Measurements from ENCODE around the gene NCOA5. TPM values are rescaled to one million over a fixed set of nuclear protein-coding genes. Genes with fewer than 3 reads are reported as not detected.

The NCOA5 gene
- total RNA-seq, 1 donor from 2014 or later: 58.7 TPM

GRCh38 chr20:46022411-46023147 lies 67.2 kb downstream of the NCOA5 start:
- H3K27me3 Mint-ChIP-seq: peaks cover 63% of the 10 kb centered on the region
- peak; percentile 69 for TF ChIP-seq CTCF (IDR thresholded peaks at IDR 0.05; ENCODE audit: unreplicated experiment)
- no peaks in the 10 kb centered on the region for H3K36me3 Mint-ChIP-seq (ENCODE audit: insufficient read depth)
- DNase-seq (ENCODE audit: low spot score, unreplicated experiment): peak; percentile 58
- no peaks in the 10 kb centered on the region for H3K9me3 Mint-ChIP-seq (ENCODE audit: low read depth)
- peaks cover 6% of the 10 kb centered on the region for H3K4me1 Mint-ChIP-seq (ENCODE audit: low read depth)
- peak overlapping the region; percentile 73 for H3K4me3 Mint-ChIP-seq (ENCODE audit: low read depth)
- no peak overlapping the region for H3K27ac Mint-ChIP-seq

DNA sequence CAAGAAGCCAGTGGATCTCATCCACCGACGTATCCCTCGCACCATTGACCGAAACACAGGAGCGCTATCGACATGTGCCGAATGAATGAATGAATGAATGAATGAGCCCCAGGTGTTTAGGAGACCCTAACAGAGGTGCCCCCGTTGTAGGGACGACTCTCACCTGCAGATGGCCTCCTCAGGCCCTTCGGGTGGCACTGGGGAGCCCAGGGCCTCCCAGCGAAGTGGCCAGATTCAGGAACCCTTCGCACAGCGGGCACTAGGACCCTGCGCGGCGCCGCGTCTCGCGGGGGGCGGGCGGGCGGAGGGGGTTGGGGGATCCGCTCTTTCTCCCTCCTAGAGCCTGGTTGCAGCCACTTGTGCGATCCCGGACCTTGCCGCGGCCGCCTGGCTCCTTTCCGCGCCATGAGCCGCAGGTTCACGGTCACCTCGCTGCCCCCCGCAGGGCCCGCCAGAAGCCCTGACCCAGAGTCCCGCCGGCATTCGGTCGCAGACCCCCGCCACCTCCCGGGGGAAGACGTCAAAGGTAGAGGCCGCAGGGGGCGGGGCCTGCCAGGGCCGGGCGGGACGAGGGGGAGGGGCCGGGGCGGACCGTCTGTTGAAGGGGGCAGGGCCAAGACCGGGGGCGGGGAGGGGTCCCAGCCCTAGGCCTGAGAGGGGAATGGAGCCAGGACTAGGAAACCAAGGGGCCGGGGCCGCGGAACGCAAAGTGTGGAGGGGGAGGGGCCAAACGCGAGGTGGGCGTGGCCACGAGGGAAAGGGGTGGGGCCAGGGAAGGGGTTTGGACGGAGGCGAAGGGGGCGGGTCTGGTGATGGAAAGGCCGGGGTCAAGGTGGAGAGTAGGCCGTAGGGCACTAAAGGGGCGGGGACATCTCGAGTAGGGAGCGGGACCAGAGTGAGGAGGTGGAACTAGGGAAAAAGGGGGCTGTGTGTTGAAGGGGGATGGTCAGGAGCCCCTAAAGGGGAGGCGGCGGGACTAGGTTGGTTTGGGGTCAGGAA lies 68.1 kb downstream of the NCOA5 start:
- peak; percentile 69 for DNase-seq (ENCODE audit: low spot score, unreplicated experiment)
- Mint-ChIP-seq H3K4me1 (ENCODE audit: low read depth) (peaks cover 6% of the 10 kb centered on the region), H3K4me3 (ENCODE audit: low read depth) (peak overlapping the region; percentile 79), H3K27me3 (peaks cover 59% of the 10 kb centered on the region), H3K27ac (no peak overlapping the region), H3K36me3 (ENCODE audit: insufficient read depth) (no peaks in the 10 kb centered on the region), H3K9me3 (ENCODE audit: low read depth) (no peaks in the 10 kb centered on the region)
- TF ChIP-seq CTCF (IDR thresholded peaks at IDR 0.05; ENCODE audit: unreplicated experiment): peak; percentile 20

DNA sequence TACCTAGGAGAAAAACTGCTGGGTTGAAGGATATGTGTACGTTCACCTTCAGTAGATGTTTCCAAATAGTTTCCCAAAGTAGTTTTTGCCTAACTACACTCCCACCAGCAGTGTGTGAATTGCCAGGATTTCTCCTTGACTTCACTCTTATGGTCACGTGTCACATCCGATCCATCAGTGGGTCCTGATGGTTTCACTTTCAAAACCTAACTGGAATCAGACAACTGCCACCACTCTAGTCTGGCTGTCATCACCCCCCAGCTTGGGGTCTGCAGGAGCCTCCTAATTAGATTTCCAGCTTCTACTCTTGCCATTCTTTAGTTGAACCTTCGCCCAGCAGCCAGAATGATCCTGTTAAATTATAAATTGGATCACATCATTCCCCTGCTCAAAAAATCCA lies 69.2 kb downstream of the NCOA5 start:
- TF ChIP-seq CTCF (IDR thresholded peaks at IDR 0.05; ENCODE audit: unreplicated experiment): no peak
- Mint-ChIP-seq H3K4me3 (ENCODE audit: low read depth) (peak overlapping the region; percentile 79), H3K27me3 (peaks cover 56% of the 10 kb centered on the region), H3K27ac (no peak overlapping the region), H3K9me3 (ENCODE audit: low read depth) (no peaks in the 10 kb centered on the region), H3K4me1 (ENCODE audit: low read depth) (peaks cover 6% of the 10 kb centered on the region), H3K36me3 (ENCODE audit: insufficient read depth) (no peaks in the 10 kb centered on the region)
- no peak for DNase-seq (ENCODE audit: low spot score, unreplicated experiment)

GRCh38 chr20:46018611-46019010 lies 71.2 kb downstream of the NCOA5 start:
- Mint-ChIP-seq H3K4me3 (ENCODE audit: low read depth) (no peak overlapping the region), H3K9me3 (ENCODE audit: low read depth) (no peaks in the 10 kb centered on the region), H3K27ac (no peak overlapping the region), H3K4me1 (ENCODE audit: low read depth) (peaks cover 6% of the 10 kb centered on the region), H3K27me3 (peaks cover 53% of the 10 kb centered on the region), H3K36me3 (ENCODE audit: insufficient read depth) (no peaks in the 10 kb centered on the region)
- DNase-seq (ENCODE audit: low spot score, unreplicated experiment): no peak
- no peak for TF ChIP-seq CTCF (IDR thresholded peaks at IDR 0.05; ENCODE audit: unreplicated experiment)

DNA sequence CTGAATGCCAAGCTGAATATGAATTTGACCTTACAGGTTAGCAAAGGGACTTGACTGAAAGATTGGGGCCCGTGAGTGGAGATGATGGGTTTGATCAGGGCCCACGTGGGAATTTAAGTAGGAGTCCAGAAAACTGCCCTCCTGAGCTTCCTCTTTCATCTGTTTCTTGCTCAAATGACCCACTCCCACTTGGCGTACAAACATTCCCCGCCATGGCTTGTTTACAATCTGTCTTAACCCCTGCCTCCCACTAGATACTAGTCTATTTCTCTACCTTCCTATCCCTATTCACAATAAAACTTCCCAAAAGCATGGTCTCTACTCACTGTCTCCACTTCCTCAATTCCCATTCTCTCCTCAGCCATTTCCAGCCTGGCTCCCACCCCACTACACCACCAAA lies 71.7 kb downstream of the NCOA5 start:
- peaks cover 50% of the 10 kb centered on the region for H3K27me3 Mint-ChIP-seq
- no peaks in the 10 kb centered on the region for H3K36me3 Mint-ChIP-seq (ENCODE audit: insufficient read depth)

More for the DNA sequence above, 71.7 kb downstream of the NCOA5 start:
- no peak for DNase-seq (ENCODE audit: low spot score, unreplicated experiment)
- TF ChIP-seq CTCF (IDR thresholded peaks at IDR 0.05; ENCODE audit: unreplicated experiment): no peak
- Mint-ChIP-seq H3K9me3 (ENCODE audit: low read depth) (no peaks in the 10 kb centered on the region), H3K27ac (no peak overlapping the region), H3K4me1 (ENCODE audit: low read depth) (peaks cover 6% of the 10 kb centered on the region), H3K4me3 (ENCODE audit: low read depth) (no peak overlapping the region)

All from progenitor cell of endocrine pancreas (in vitro differentiated cells).